Glutamatergic neuron (in vitro differentiated cells): ENCODE data around the gene TRAPPC6A. TPM values are rescaled to one million over a fixed set of nuclear protein-coding genes. Genes with fewer than 3 reads are reported as not detected.

Source experiments
- DNase-seq: peaks from one replicate; pipeline ENCODE4 v3.0.0; 2022
- H3K27ac Mint-ChIP-seq: one replicate; pipeline ENCODE4 v1.8.0; 2020; ENCODE audit warnings: mild to moderate bottlenecking, mixed read lengths, inconsistent platforms; ENCODE audit not compliant: unreplicated experiment
- H3K27me3 Mint-ChIP-seq: one replicate; pipeline ENCODE4 v1.8.0; 2020; ENCODE audit warnings: mild to moderate bottlenecking, moderate library complexity, mixed read lengths, inconsistent platforms; ENCODE audit not compliant: unreplicated experiment
- H3K36me3 Mint-ChIP-seq: one replicate; pipeline ENCODE4 v1.8.0; 2020; ENCODE audit warnings: mild to moderate bottlenecking, mixed read lengths, inconsistent platforms; ENCODE audit not compliant: unreplicated experiment
- H3K4me1 Mint-ChIP-seq: one replicate; pipeline ENCODE4 v1.8.0; 2020; ENCODE audit warnings: mild to moderate bottlenecking, low read depth, mixed read lengths, inconsistent platforms; ENCODE audit not compliant: unreplicated experiment
- H3K4me3 Mint-ChIP-seq: one replicate; pipeline ENCODE4 v1.8.0; 2020; ENCODE audit warnings: mild to moderate bottlenecking, mixed read lengths, inconsistent platforms; ENCODE audit not compliant: unreplicated experiment
- H3K9me3 Mint-ChIP-seq: one replicate; pipeline ENCODE4 v1.8.0; 2020; ENCODE audit warnings: mild to moderate bottlenecking, moderate library complexity, mixed read lengths, inconsistent platforms; ENCODE audit not compliant: unreplicated experiment
- total RNA-seq: library from RNA; stranded (reverse); fragmentation: NEBNext Ultra II Directional; extraction: Animal tissue kit (Norgen Biotek cat#: 25700); gene quantifications from one replicate; pipeline ENCODE4 v1.2.1, GENCODE V29; 2021; ENCODE audit not compliant: unreplicated experiment
- TF ChIP-seq, protein P1 (sequence below): fragments of 200-600 bp; sonication (generic); IDR thresholded peaks from one replicate; pipeline ENCODE4 v1.5.0; 2021; ENCODE audit not compliant: partially characterized antibody, unreplicated experiment

The TRAPPC6A gene
- total RNA-seq, 1 donor from 2014 or later: 31.6 TPM

DNA sequence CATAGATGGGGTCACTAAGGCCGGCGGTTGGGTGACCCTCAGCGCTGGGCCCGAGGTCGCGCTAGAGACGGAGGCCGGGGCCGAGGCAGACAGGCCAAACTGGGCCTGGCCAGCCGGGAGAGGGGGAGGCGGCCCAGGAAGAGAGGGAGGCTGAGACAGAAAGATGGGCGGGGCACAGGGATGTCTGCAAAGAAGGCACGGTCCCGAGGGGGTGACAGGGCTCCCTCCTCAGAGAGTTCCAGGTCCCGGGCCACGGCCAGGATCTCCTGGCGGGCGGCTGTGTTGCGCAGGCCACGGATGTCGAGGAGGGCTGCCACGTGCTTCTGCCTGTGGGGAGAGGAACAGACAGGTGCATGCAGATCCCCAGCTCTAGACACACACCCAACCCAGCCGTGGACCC is 35.0 kb upstream of the TRAPPC6A start:
- DNase-seq: no peak
- TF ChIP-seq, protein P1, sequence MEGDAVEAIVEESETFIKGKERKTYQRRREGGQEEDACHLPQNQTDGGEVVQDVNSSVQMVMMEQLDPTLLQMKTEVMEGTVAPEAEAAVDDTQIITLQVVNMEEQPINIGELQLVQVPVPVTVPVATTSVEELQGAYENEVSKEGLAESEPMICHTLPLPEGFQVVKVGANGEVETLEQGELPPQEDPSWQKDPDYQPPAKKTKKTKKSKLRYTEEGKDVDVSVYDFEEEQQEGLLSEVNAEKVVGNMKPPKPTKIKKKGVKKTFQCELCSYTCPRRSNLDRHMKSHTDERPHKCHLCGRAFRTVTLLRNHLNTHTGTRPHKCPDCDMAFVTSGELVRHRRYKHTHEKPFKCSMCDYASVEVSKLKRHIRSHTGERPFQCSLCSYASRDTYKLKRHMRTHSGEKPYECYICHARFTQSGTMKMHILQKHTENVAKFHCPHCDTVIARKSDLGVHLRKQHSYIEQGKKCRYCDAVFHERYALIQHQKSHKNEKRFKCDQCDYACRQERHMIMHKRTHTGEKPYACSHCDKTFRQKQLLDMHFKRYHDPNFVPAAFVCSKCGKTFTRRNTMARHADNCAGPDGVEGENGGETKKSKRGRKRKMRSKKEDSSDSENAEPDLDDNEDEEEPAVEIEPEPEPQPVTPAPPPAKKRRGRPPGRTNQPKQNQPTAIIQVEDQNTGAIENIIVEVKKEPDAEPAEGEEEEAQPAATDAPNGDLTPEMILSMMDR: no peak
- H3K4me3 Mint-ChIP-seq: no peak overlapping the region
- no peaks in the 10 kb centered on the region for H3K9me3 Mint-ChIP-seq
- no peak overlapping the region for H3K27ac Mint-ChIP-seq
- no peaks in the 10 kb centered on the region for H3K36me3 Mint-ChIP-seq
- peaks cover 8% of the 10 kb centered on the region for H3K27me3 Mint-ChIP-seq
- peaks cover 1% of the 10 kb centered on the region for H3K4me1 Mint-ChIP-seq

DNA sequence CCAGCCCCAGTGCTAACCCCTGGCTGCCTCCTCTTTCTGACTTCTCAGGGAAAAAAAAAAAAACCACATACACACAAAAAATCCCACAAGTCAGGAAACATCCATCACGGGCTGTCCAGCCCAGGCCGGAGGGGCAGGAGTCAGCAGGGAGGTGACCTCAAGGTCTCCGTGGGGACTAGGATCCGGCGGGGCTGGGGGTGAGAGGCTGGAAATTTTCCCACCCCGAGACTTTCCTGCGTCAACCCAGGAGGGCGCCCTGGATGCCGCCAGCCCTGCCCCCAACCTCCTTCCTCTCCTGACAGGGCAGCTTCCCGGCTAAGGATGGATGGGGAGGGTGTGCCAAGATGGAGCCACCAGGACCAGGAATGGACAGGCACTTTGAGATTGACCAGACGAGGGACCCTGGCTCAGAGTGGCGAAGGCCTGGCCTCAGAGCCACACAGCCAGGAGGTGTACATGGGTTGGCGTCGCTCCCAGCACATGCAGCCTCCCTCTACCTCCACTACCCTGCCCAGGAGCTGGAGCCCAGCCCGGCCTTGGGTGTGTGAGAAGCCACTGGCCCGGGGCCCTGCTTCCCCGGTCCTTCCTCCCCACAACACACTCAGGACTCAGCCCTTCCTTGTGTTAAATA is 33.8 kb upstream of the TRAPPC6A start:
- peaks cover 1% of the 10 kb centered on the region for H3K4me1 Mint-ChIP-seq
- peaks cover 8% of the 10 kb centered on the region for H3K27me3 Mint-ChIP-seq
- H3K36me3 Mint-ChIP-seq: no peaks in the 10 kb centered on the region
- no peaks in the 10 kb centered on the region for H3K9me3 Mint-ChIP-seq
- DNase-seq: no peak
- H3K27ac Mint-ChIP-seq: no peak overlapping the region
- H3K4me3 Mint-ChIP-seq: no peak overlapping the region
- TF ChIP-seq, protein P1: no peak

DNA sequence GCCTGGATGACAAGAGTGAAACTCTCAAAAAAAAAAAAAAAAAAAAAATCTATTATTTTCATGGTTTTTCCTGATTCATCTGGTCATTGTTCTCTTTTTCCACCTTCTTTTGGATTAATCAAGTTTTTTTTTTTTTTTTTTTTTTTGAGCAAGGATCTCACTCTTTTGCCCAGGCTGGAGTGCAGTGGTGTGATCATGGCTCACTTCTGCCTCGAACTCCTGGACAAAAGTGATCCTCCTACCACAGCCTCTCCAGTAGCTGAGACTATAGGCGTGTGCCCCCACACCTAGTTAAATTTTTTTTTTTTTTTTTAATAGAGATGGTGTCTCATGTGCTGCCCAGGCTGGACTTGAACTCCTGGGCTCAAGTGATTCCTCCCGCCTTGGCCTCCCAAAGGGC is 28.3 kb upstream of the TRAPPC6A start:
- Mint-ChIP-seq H3K27me3 (peaks cover 2% of the 10 kb centered on the region), H3K4me1 (no peaks in the 10 kb centered on the region), H3K4me3 (no peak overlapping the region), H3K36me3 (no peaks in the 10 kb centered on the region), H3K9me3 (no peaks in the 10 kb centered on the region), H3K27ac (no peak overlapping the region)
- TF ChIP-seq, protein P1: no peak
- DNase-seq: no peak

DNA sequence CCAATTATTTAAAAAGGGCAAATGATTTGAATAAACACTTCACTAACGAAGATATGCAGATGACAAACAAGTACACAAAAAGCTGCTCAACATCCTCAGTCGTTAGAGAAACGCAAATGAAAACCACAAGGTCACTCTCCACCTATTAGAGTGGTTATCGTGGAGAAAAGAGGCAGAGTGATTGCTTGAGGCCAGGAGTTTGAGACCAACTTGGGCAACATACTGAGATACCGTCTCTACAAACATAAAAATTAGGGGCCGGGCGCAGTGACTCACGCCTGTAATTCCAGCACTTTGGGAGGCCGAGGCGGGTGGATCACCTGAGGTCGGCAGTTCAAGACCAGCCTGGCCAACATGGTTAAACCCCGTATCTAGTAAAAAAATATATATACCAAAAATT is 27.8 kb upstream of the TRAPPC6A start:
- H3K36me3 Mint-ChIP-seq: no peaks in the 10 kb centered on the region
- H3K27me3 Mint-ChIP-seq: peaks cover 2% of the 10 kb centered on the region
- H3K4me3 Mint-ChIP-seq: no peak overlapping the region
- H3K27ac Mint-ChIP-seq: no peak overlapping the region
- no peaks in the 10 kb centered on the region for H3K4me1 Mint-ChIP-seq
- no peaks in the 10 kb centered on the region for H3K9me3 Mint-ChIP-seq
- TF ChIP-seq, protein P1: no peak
- no peak for DNase-seq

DNA sequence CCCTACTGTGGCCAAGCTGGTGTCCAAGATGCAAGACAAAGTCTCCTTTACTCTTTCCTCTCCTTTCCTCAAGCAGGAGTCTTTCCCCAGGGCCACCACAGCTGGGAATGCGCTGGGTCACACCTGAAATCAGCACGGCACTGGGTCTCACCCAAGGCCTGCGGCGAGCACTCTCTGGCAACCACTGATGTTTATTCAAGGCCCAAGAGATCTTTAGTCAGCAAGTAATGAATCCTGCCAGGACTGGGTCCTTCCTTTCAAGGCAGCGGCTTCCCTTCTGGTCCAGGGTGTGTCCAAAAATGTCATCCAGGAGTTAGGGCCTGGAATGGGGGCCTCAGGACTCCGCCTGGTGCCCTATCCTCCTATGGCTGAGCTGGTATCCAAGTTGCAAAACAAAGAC is 24.6 kb upstream of the TRAPPC6A start:
- no peaks in the 10 kb centered on the region for H3K4me1 Mint-ChIP-seq
- H3K36me3 Mint-ChIP-seq: no peaks in the 10 kb centered on the region
- H3K27ac Mint-ChIP-seq: no peak overlapping the region
- H3K27me3 Mint-ChIP-seq: peaks cover 7% of the 10 kb centered on the region
- no peak overlapping the region for H3K4me3 Mint-ChIP-seq
- no peak for DNase-seq
- H3K9me3 Mint-ChIP-seq: no peaks in the 10 kb centered on the region
- TF ChIP-seq, protein P1: no peak
